GM23338 (cell line): ENCODE measurements around the gene CLIP1. TPM values are rescaled to one million over a fixed set of nuclear protein-coding genes. Genes with fewer than 3 reads are reported as not detected.
"Not testable (repeated sequence)": the region's sequence is repeated elsewhere in the genome, so short reads cannot be mapped to it uniquely, and the experiment has no call there.

ENCODE experiments used
- ATAC-seq: fragments of 200-7000 bp; cut with Tn5 transposase; 3 replicates; pipeline ENCODE4 v1.9.1; 2020
- DNase-seq: peaks from one replicate; pipeline ENCODE4 v3.0.0-alpha.2; 2015; ENCODE audit warnings: low spot score
- H2AFZ ChIP-seq: fragments of 200-600 bp; sonication (generic); 2 replicates; pipeline ENCODE4 v1.8.0; 2016; ENCODE audit warnings: antibody characterized with exemption, mild to moderate bottlenecking, moderate library complexity
- H3F3A ChIP-seq: fragments of 200-600 bp; sonication (generic); replicated peaks from 2 replicates; pipeline ENCODE4 v1.8.0; 2017; ENCODE audit warnings: antibody characterized with exemption, mixed run types, low read depth
- H3K27ac ChIP-seq: fragments of 200-600 bp; sonication (generic); 2 replicates; pipeline ENCODE4 v1.6.1; 2016; ENCODE audit warnings: low read depth
- H3K27me3 ChIP-seq: fragments of 200-600 bp; sonication (generic); 2 replicates; pipeline ENCODE4 v1.8.0; 2016; ENCODE audit warnings: mild to moderate bottlenecking, mixed run types, moderate library complexity; ENCODE audit not compliant: insufficient read depth
- H3K36me3 ChIP-seq: fragments of 200-600 bp; sonication (generic); 2 replicates; pipeline ENCODE4 v1.8.0; 2016; ENCODE audit warnings: mild to moderate bottlenecking; ENCODE audit not compliant: insufficient read depth
- H3K4me1 ChIP-seq: fragments of 200-600 bp; sonication (generic); 2 replicates; pipeline ENCODE4 v1.8.0; 2016; ENCODE audit warnings: mild to moderate bottlenecking, moderate library complexity; ENCODE audit not compliant: insufficient read depth
- H3K4me2 ChIP-seq: fragments of 200-600 bp; sonication (generic); 2 replicates; pipeline ENCODE4 v1.7.1; 2017; ENCODE audit warnings: mixed run types
- H3K4me3 ChIP-seq: fragments of 200-600 bp; sonication (generic); 2 replicates; pipeline ENCODE4 v1.6.1; 2016; ENCODE audit warnings: mixed run types
- H3K79me2 ChIP-seq: fragments of 200-600 bp; sonication (generic); replicated peaks from 2 replicates; pipeline ENCODE4 v1.8.0; 2017; ENCODE audit warnings: mild to moderate bottlenecking; ENCODE audit not compliant: insufficient read depth
- H3K9me2 ChIP-seq: fragments of 200-600 bp; sonication (generic); 2 replicates; pipeline ENCODE4 v1.8.0; 2017; ENCODE audit not compliant: insufficient read depth
- H4K20me1 ChIP-seq: fragments of 200-600 bp; sonication (generic); replicated peaks from 2 replicates; pipeline ENCODE4 v1.8.0; 2017; ENCODE audit warnings: mild to moderate bottlenecking; ENCODE audit not compliant: insufficient read depth
- H3K27ac Mint-ChIP-seq: 2 replicates; pipeline ENCODE4 v1.8.0; 2020; ENCODE audit warnings: inconsistent platforms, mild to moderate bottlenecking, moderate library complexity, mixed read lengths
- H3K27me3 Mint-ChIP-seq: 3 replicates; pipeline ENCODE4 v1.8.0; 2022; ENCODE audit warnings: low read depth, mild to moderate bottlenecking, moderate library complexity, mixed read lengths, inconsistent platforms; ENCODE audit not compliant: insufficient read depth, poor library complexity
- H3K36me3 Mint-ChIP-seq: 3 replicates; pipeline ENCODE4 v1.8.0; 2021; ENCODE audit warnings: low read depth, mild to moderate bottlenecking, inconsistent platforms, moderate library complexity, mixed read lengths
- H3K4me1 Mint-ChIP-seq: 3 replicates; pipeline ENCODE4 v1.8.0; 2020; ENCODE audit warnings: mild to moderate bottlenecking, inconsistent platforms, mixed read lengths
- H3K4me3 Mint-ChIP-seq: 3 replicates; pipeline ENCODE4 v1.8.0; 2021; ENCODE audit warnings: moderate library complexity, mild to moderate bottlenecking, inconsistent platforms, mixed read lengths
- H3K9me3 Mint-ChIP-seq: 3 replicates; pipeline ENCODE4 v1.8.0; 2020; ENCODE audit warnings: moderate library complexity, mild to moderate bottlenecking, inconsistent platforms, mixed read lengths
- CTCF ChIP-seq, 2 experiments: fragments of 200-600 bp in 1 of 2; sonication (generic) in 1 of 2; conservative IDR thresholded peaks; 2 replicates each; pipeline versions ENCODE4 v1.5.1 to v1.6.1; 2016 to 2017; ENCODE audit warnings: antibody characterized with exemption in 2 of 2, low read depth in 2 of 2, mild to moderate bottlenecking in 2 of 2, moderate library complexity in 1 of 2
- ETS1 ChIP-seq: IDR thresholded peaks from 2 replicates; pipeline ENCODE4 v1.6.1; 2016; ENCODE audit warnings: antibody characterized with exemption
- EZH2 ChIP-seq: fragments of 200-600 bp; sonication (generic); IDR thresholded peaks from one replicate; pipeline ENCODE4 v1.8.0; 2017; ENCODE audit warnings: antibody characterized with exemption, mild to moderate bottlenecking, low read depth; ENCODE audit not compliant: unreplicated experiment
- EZH2phosphoT487 ChIP-seq: fragments of 200-600 bp; sonication (generic); IDR thresholded peaks from one replicate; pipeline ENCODE4 v1.8.1; 2018; ENCODE audit warnings: antibody characterized with exemption; ENCODE audit not compliant: unreplicated experiment
- JUNB ChIP-seq: IDR thresholded peaks from one replicate; pipeline ENCODE4 v1.6.1; 2016; ENCODE audit warnings: antibody characterized with exemption; ENCODE audit not compliant: unreplicated experiment
- NANOG ChIP-seq: IDR thresholded peaks from 2 replicates; pipeline ENCODE4 v1.6.1; 2016; ENCODE audit warnings: antibody characterized with exemption, borderline replicate concordance
- ZNF114 ChIP-seq: fragments of 250-450 bp; sonication (Bioruptor Pico); IDR thresholded peaks from 2 replicates; pipeline ENCODE4 v1.5.0; 2020; ENCODE audit warnings: mild to moderate bottlenecking, moderate library complexity
- ZNF331 ChIP-seq: fragments of 250-450 bp; sonication (Bioruptor Pico); IDR thresholded peaks from 2 replicates; pipeline ENCODE4 v1.5.0; 2020; ENCODE audit warnings: low read depth, mild to moderate bottlenecking, moderate library complexity
- ZNF462 ChIP-seq: fragments of 250-450 bp; sonication (Bioruptor Pico); IDR thresholded peaks from 2 replicates; pipeline ENCODE4 v1.5.0; 2020; ENCODE audit warnings: mild to moderate bottlenecking, moderate library complexity
- polyA plus RNA-seq: library from polyadenylated mRNA; unstranded; fragments of >200 nt; fragmentation: Nextera tagmentation; extraction: Ambion mirVana; gene quantifications from 2 replicates; pipeline ENCODE4 v1.2.1, GENCODE V29; 2016
- total RNA-seq: library from RNA; depleted of rRNA; stranded (reverse); fragments of >200 nt; shearing (Covaris generic); gene quantifications from 2 replicates; pipeline ENCODE4 v1.2.3, GENCODE V29; 2014

CLIP1 gene
- total and polyA plus RNA-seq, 2 experiments from 2014 or later: 11.5 to 21.1 TPM

- no peak for TF ChIP-seq ZNF462
- TF ChIP-seq EZH2phosphoT487: no peak
- TF ChIP-seq JUNB: no peak
- TF ChIP-seq ZNF331 (CRISPR knock-in tag): no peak
- no peak for TF ChIP-seq EZH2
Observed at GRCh38 chr12:122399254-122399591, 23.2 kb downstream of the CLIP1 start (continued).

GRCh38 chr12:122397981-122398380 lies 24.5 kb downstream of the CLIP1 start:
- not testable (repeated sequence) for H3K27me3 ChIP-seq, H3K36me3 Mint-ChIP-seq, H3K79me2 ChIP-seq, H3K27me3 Mint-ChIP-seq, H2AFZ ChIP-seq, H3K9me3 Mint-ChIP-seq, H3K9me2 ChIP-seq, H3K27ac ChIP-seq, H3K4me1 ChIP-seq, H4K20me1 ChIP-seq, H3F3A ChIP-seq, H3K36me3 ChIP-seq, H3K4me2 ChIP-seq, DNase-seq, ATAC-seq, H3K4me3 ChIP-seq, H3K27ac Mint-ChIP-seq, H3K4me3 Mint-ChIP-seq
- H3K4me1 Mint-ChIP-seq: peaks cover 15% of the 10 kb centered on the region

GRCh38 chr12:122395319-122395718 lies 27.1 kb downstream of the CLIP1 start:
- no peak for DNase-seq
- Mint-ChIP-seq H3K9me3 (no peaks in the 10 kb centered on the region), H3K4me1 (peaks cover 11% of the 10 kb centered on the region), H3K4me3 (no peak overlapping the region), H3K27me3 (peaks cover 7% of the 10 kb centered on the region), H3K36me3 (no peaks in the 10 kb centered on the region; the same call in 2 of the 3 replicates), H3K27ac (no peak overlapping the region; the same call in 1 of the 2 replicates)
- Histone ChIP-seq H3K79me2 (no peaks in the 10 kb centered on the region; the same call in 1 of the 2 replicates), H3K4me1 (peaks cover 4% of the 10 kb centered on the region), H4K20me1 (no peaks in the 10 kb centered on the region), H3K9me2 (no peaks in the 10 kb centered on the region), H3K27me3 (no peaks in the 10 kb centered on the region), H3K27ac (peak overlapping the region; percentile 61; the same call in 1 of the 2 replicates), H3F3A (no peaks in the 10 kb centered on the region; the same call in 1 of the 2 replicates), H3K4me3 (no peak overlapping the region), H3K36me3 (no peaks in the 10 kb centered on the region), H3K4me2 (no peak overlapping the region), H2AFZ (no peak overlapping the region)
- TF ChIP-seq CTCF (conservative IDR thresholded peaks at IDR 0.05; ENCODE audit: low read depth in 2 of 2) (no peak), ETS1 (no peak), EZH2 (no peak), JUNB (no peak), ZNF331 (CRISPR knock-in tag) (no peak), NANOG (no peak), ZNF114 (CRISPR knock-in tag) (no peak)
- ATAC-seq: no peak
